Left renal pelvis (tissue), 4 donors: ENCODE measurements around the gene CACNB2. TPM values are rescaled to one million over a fixed set of nuclear protein-coding genes. Genes with fewer than 3 reads are reported as not detected.

Source experiments
- polyA plus RNA-seq, 4 donors: library from polyadenylated mRNA; unstranded; fragments of 120-200 nt; gene quantifications; one replicate each; pipeline ENCODE4 v1.2.1, GENCODE V29; 2013; ENCODE audit not compliant: insufficient read length in 4 of 4

Gene CACNB2
- polyA plus RNA-seq, 4 donors, result 2.6 to 6.0 (median 3.2) TPM

Other genes starting within 250 kb of the CACNB2 start
- gene SLC39A12, start 188.5 kb upstream of the CACNB2 start, polyA plus RNA-seq, result not detected